GM21447 (cell line): Measurements from ENCODE around the gene PTAR1.

Source experiments
- ATAC-seq: cut with Tn5 transposase; IDR thresholded peaks from one replicate; pipeline ENCODE4 v1.9.1; 2021; ENCODE audit not compliant: unreplicated experiment

PTAR1 gene

DNA sequence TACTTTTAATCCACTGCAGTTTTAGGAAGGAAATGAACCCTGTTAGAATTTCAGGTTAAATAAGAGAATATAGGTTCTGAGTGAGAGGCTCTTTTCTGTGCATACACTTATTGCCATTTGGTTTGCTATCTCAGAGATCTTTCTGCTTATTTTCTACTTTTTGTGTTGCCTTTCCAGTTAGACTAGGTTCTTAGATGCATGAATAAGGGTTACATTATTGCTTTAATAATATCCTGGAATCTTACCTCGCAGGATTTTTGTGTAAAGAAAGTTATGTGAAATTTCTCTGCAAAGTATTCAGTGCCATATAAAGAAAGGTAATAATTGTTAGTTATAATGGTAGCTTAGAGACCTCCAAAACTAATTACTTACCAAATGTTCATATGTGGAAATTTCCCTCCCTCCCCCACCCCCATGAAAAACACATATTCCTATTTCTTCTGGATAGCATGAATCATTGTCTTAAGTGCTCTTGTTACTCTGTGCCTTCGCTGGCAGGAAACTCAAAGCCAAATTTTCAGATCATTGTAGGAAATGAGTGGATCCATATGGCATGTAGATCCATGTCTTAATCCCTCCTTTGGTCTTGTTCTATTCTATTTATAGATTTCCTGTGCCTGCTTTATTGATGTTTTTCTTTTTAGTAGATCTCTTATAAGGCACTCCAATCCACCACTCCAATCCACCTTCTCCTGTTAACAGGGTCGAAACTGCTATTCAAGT, 84.9 kb downstream of the PTAR1 start:
- no peak for ATAC-seq

DNA sequence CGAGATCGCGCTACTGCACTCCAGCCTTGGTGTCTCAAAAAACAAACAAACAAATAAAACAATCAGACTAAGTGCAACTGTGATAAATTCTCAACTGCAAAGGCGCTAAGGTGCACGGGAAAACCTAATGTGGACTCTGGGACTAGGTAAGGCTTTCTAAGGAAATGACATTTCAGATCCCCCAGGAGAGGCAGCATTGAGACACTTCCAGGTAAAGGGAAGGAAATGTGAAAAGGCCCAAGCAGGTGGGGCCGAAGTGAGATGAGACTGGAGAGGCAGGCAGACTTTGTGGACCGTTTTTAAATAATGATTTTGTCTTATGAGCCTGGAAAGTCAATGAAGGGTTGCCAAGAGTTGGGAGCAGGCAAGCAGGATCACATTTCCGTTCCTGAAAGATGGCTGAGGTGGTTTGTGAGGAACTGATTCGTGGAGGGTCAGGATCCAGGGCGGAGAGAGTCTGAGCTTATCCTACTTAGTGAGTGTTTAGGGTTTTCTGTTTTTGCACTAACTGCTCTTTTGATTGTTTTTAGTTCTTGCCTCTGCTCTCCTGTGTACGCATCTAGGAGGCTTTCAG, 85.6 kb downstream of the PTAR1 start:
- no peak for ATAC-seq

DNA sequence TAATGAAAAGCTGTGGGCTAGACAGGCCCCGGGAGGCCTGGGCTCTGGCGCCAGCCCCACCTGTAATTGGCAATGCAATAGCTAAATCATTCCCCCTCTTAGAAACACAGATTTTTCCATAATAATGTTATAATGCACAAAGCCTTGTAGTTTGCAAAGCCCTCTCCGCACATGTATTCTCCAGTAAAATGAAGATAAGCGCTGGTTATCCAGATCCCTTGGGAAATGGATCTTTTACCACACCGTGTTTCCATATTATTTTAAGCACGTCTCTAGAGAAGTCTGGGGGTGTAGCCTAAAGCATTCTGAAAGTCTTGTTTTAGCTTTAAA, 86.5 kb downstream of the PTAR1 start:
- ATAC-seq: no peak

DNA sequence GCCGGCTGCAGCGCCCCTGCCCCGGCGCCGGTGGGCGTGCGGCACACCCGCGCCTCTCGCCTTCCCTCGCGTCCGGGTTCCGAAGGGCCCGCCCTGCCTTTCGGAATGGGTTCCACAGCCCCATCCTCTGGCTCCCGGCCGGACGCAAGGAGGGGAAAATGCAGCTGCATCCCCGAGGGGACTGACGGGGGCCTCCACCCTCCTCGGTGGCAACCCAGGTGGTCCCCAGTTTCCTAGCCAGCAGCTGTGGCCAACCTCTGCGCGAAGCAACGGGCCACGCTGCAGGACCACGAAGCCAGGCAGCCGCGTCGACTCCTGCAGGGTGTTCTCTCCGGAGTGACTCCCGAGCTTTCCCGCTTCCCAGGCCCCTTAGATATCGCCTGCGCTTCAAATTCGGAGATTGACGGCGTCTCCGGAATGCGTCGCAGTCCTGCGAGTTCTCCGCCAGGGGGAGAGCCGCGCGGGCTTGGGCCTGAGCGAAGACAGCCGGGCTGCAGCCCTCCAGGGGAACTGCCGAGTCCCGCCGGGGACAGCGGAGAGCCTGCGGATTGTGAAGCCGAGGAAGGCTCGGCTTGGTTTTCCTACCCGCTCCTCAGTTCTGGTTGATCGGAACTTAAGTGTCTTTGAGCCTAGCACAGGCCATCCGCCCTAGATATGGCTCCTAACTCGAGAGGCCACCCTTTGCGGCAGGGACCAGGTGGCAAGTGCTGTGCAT, 87.1 kb downstream of the PTAR1 start:
- peak; percentile 91 for ATAC-seq

DNA sequence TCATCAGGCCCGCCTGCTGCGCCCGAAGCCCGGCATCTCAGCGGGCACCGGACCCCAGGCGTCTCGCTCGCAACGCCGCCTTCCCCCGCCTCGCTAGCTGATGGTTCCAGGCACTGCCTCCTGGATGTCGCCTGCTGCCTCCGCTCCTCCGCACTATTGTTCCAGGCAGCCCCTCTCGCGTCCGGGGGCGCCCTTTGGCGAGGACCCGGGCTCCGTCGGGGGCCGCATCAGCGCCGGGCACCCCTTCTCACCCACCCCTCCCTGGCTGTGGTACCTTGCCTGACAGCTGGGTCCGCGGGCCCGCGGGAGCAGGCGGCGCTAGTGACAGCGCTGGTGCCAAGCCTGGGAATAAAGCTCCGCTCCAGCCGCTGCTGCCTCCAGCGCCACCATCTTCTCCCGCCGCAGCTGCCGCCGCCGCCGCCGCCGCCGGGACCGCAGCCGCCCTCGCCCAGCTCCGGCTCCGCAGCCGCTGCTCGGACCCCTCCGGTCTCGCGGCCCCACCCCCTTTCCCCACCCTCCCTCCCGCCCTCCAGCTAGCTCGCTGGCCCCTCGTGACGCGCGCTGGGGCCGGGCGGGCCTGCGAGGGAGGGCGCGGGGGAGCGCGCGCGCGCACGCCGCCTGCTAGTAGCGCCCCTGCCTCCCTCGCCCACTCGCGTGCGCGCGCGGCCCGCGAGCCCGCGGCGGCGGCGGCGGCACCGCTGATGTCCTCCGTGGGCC, 87.8 kb downstream of the PTAR1 start, which contains the start of gene APBA1:
Gene APBA1, minus strand, starts transcription at position 493 of the 717 bp plus-strand sequence.
- ATAC-seq: peak; percentile 38

DNA sequence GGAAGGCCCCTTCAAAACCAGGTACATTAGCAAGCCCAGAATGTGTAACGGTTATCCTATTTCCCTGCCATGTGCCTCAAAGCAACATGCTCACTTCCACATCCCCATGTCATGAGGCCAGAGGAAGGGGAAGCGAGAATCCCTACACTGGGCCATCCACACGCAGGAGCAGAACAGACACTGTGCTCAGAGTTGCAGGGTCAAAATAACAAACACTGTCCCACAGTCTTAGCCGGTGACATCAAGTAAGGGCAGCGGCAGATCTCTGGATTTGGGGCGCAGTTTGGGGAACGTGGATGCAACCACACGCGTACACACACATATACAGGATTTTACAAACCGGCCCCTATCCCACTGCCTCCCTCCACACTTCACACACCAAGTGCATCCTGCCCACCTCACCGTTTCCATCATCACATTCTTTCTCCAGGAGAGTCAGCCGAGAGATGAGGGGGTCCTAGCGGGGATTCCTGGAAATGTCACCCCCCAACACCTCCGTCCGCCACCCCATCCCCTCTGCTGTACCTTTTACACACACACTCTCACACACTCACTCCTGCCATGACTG, 88.4 kb downstream of the PTAR1 start:
- no peak for ATAC-seq

DNA sequence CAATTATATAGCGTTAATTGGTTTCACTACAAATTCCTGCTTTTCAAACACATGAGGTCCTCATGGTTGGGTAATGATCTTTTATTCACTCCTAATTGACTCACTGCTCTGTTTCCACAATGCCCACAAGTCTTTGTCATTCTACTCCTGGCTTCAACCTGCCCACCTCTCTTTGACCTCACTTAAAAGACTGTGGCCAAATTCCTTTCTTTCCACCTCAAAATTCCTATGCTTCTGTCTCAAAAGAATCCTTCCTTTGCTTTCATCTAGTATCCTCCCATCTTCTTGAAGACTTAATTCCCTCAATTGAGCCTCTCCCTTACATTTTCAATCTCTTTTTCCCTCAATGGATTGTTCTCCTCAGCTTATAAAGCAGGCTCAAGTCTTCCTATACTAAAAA, 92.5 kb downstream of the PTAR1 start:
- no peak for ATAC-seq

DNA sequence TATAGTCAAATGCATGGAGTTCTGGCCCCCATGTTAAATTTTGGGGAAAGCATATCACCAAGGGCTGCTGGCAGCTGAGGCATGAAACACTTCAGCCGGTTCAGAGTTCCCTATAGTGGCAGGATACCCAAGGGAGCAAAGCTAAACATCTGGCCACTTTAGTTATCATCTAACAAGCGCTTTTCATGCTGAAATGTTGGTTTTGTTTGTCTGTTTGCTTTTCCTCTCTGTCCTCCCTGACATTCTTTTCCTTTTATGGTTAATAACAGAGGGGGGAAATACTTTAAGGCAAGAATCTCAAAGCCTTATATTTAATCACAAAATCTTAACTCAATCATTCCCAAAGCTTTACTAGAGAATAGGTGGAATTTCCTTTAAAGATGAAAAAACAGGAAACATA, 99.5 kb downstream of the PTAR1 start:
- ATAC-seq: no peak
